SK-N-SH (cell line): ENCODE measurements around the gene PEPD. TPM values are rescaled to one million over a fixed set of nuclear protein-coding genes. Genes with fewer than 3 reads are reported as not detected.
A peak's percentile ranks its signal among the peaks of the same experiment; 100 is the strongest.

Experiments
- CTCF ChIA-PET: fragments of 300-600, 350-600 bp; formaldehyde crosslinking; extraction: SDS; loops from one replicate; lab custom pipeline; 2021; lab: Yijun Ruan, JAX
- POLR2A ChIA-PET: fragments of 350-600 bp; sonication (Branson Sonifier 250); formaldehyde crosslinking; extraction: SDS; loops from one replicate; lab custom pipeline; 2020; ENCODE audit warnings: antibody characterized with exemption, inconsistent platforms; lab: Yijun Ruan, JAX
- DNase-seq: peaks from one replicate; pipeline ENCODE4 v3.0.0; 2012
- H2AFZ ChIP-seq: fragments of 200-600 bp; sonication (generic); 2 replicates; pipeline ENCODE4 v1.8.1; 2016; ENCODE audit warnings: antibody characterized with exemption, mild to moderate bottlenecking, low read depth
- H3F3A ChIP-seq: fragments of 200-600 bp; sonication (generic); replicated peaks from 2 replicates; pipeline ENCODE3; 2016; ENCODE audit warnings: antibody characterized with exemption, mild to moderate bottlenecking; ENCODE audit not compliant: insufficient read depth
- H3K27ac ChIP-seq, 2 experiments: fragments of 200-500 bp in 1 of 2; fragments of 200-600 bp in 1 of 2; sonication (Bioruptor generic) in 1 of 2; sonication (generic), shearing (Covaris generic) in 1 of 2; 2 replicates each; pipeline versions ENCODE4 v1.5.1 to v1.6.1; 2014 to 2016; ENCODE audit warnings: low read depth in 2 of 2, inconsistent platforms in 1 of 2, low read length in 1 of 2, mild to moderate bottlenecking in 1 of 2, mixed read lengths in 1 of 2
- H3K27me3 ChIP-seq: fragments of 200-600 bp; sonication (generic), shearing (Covaris generic); 2 replicates; pipeline ENCODE4 v1.6.1; 2016; ENCODE audit warnings: mixed run types; ENCODE audit not compliant: insufficient read depth
- H3K36me3 ChIP-seq, 2 experiments: fragments of 200-500 bp in 1 of 2; fragments of 200-600 bp in 1 of 2; sonication (Bioruptor generic) in 1 of 2; sonication (generic) in 1 of 2; replicated peaks in 1 of 2; 2 replicates each; pipeline versions ENCODE3 to v1.5.1; 2014 to 2016; ENCODE audit warnings: low read length in 1 of 2, mild to moderate bottlenecking in 1 of 2; ENCODE audit not compliant: insufficient read depth in 2 of 2, control insufficient read depth in 1 of 2
- H3K4me1 ChIP-seq, 2 experiments: fragments of 200-500 bp in 1 of 2; fragments of 200-600 bp in 1 of 2; sonication (Bioruptor generic) in 1 of 2; sonication (generic), shearing (Covaris generic) in 1 of 2; 2 replicates each; pipeline versions ENCODE4 v1.5.1 to v1.6.1; 2014 to 2016; ENCODE audit warnings: low read depth in 1 of 2, low read length in 1 of 2, mixed run types in 1 of 2; ENCODE audit not compliant: insufficient read depth in 2 of 2, control insufficient read depth in 1 of 2
- H3K4me2 ChIP-seq: fragments of 200-600 bp; sonication (generic), shearing (Covaris generic); 2 replicates; pipeline ENCODE4 v1.6.1; 2017; ENCODE audit warnings: mixed run types
- H3K4me3 ChIP-seq, 2 experiments: fragments of 200-500 bp in 1 of 2; fragments of 200-600 bp in 1 of 2; sonication (Bioruptor generic) in 1 of 2; sonication (generic), shearing (Covaris generic) in 1 of 2; 2 replicates each; pipeline versions ENCODE4 v1.5.1 to v1.8.1; 2014 to 2016; ENCODE audit warnings: low read depth in 2 of 2, inconsistent platforms in 1 of 2, low read length in 1 of 2, mild to moderate bottlenecking in 1 of 2, mixed read lengths in 1 of 2, moderate library complexity in 1 of 2
- H3K79me2 ChIP-seq: fragments of 200-600 bp; sonication (generic); 2 replicates; pipeline ENCODE4 v1.8.1; 2017; ENCODE audit warnings: mild to moderate bottlenecking; ENCODE audit not compliant: insufficient read depth
- H3K9ac ChIP-seq: fragments of 200-600 bp; sonication (generic); 2 replicates; pipeline ENCODE4 v1.6.1; 2017; ENCODE audit warnings: mixed run types
- H3K9me2 ChIP-seq: fragments of 200-600 bp; sonication (generic); 2 replicates; pipeline ENCODE4 v1.6.1; 2017; ENCODE audit warnings: mixed run types
- H3K9me3 ChIP-seq: fragments of 200-600 bp; sonication (generic); 2 replicates; pipeline ENCODE4 v1.6.1; 2017; ENCODE audit warnings: mixed run types, mild to moderate bottlenecking, moderate library complexity
- H4K20me1 ChIP-seq: fragments of 200-600 bp; sonication (generic); 2 replicates; pipeline ENCODE4 v1.6.1; 2017; ENCODE audit warnings: mild to moderate bottlenecking, mixed run types; ENCODE audit not compliant: insufficient read depth
- CHD2 ChIP-seq: fragments of 150-350 bp; IDR thresholded peaks from 2 replicates; pipeline ENCODE4 v1.6.1; 2018; ENCODE audit warnings: low read length; ENCODE audit not compliant: partially characterized antibody
- FOXJ3 ChIP-seq: sonication (generic); formaldehyde crosslinking; IDR thresholded peaks from 2 replicates; pipeline ENCODE4 v1.5.1; 2020; ENCODE audit warnings: mild to moderate bottlenecking, missing genetic modification reagents
- FOXM1 ChIP-seq: IDR thresholded peaks from 2 replicates; pipeline ENCODE4 v1.4.0; 2012; ENCODE audit warnings: low read depth, mild to moderate bottlenecking
- MAX ChIP-seq: IDR thresholded peaks from 2 replicates; pipeline ENCODE4 v1.4.0; 2012; ENCODE audit warnings: low read depth
- MEF2A ChIP-seq: IDR thresholded peaks from 2 replicates; pipeline ENCODE4 v1.4.0; 2012; ENCODE audit warnings: low read depth, borderline replicate concordance
- NFIC ChIP-seq: IDR thresholded peaks from 2 replicates; pipeline ENCODE4 v1.4.0; 2012; ENCODE audit warnings: borderline replicate concordance
- SMC3 ChIP-seq: IDR thresholded peaks from 2 replicates; pipeline ENCODE4 v1.6.1; 2012; ENCODE audit warnings: low read depth, low read length, improper control_type of control experiment
- TCF12 ChIP-seq: IDR thresholded peaks from 2 replicates; pipeline ENCODE4 v1.4.0; 2012
- USF1 ChIP-seq: IDR thresholded peaks from 2 replicates; pipeline ENCODE4 v1.4.0; 2012; ENCODE audit warnings: low read depth, borderline replicate concordance
- YY1 ChIP-seq: IDR thresholded peaks from 2 replicates; pipeline ENCODE4 v1.4.0; 2012; ENCODE audit warnings: low read depth, mild to moderate bottlenecking
- WGBS: methylation state at CpG from one replicate; pipeline ENCODE4 v1.1.6; 2017; ENCODE audit warnings: low lambda C conversion rate; 5-methylcytosine and 5-hydroxymethylcytosine counted together
- polyA plus RNA-seq, 3 experiments: library from polyadenylated mRNA; depleted of rRNA; stranded (reverse); fragments of >200 nt; gene quantifications; 2 replicates each; pipeline ENCODE4 v1.2.3, GENCODE V29; 2012
- TF ChIP-seq, protein P1 (sequence below): IDR thresholded peaks from 2 replicates; pipeline ENCODE4 v1.4.0; 2012; ENCODE audit warnings: low read depth, borderline replicate concordance
- TF ChIP-seq, protein P2 (sequence below): fragments of 150-350 bp; IDR thresholded peaks from 2 replicates; pipeline ENCODE4 v1.6.1; 2016; ENCODE audit warnings: mild to moderate bottlenecking, low read depth, low read length

Gene PEPD
- polyA plus RNA-seq, 1 of the 3 experiments (the other 2 are of a cell fraction) = 88.9 TPM

DNA sequence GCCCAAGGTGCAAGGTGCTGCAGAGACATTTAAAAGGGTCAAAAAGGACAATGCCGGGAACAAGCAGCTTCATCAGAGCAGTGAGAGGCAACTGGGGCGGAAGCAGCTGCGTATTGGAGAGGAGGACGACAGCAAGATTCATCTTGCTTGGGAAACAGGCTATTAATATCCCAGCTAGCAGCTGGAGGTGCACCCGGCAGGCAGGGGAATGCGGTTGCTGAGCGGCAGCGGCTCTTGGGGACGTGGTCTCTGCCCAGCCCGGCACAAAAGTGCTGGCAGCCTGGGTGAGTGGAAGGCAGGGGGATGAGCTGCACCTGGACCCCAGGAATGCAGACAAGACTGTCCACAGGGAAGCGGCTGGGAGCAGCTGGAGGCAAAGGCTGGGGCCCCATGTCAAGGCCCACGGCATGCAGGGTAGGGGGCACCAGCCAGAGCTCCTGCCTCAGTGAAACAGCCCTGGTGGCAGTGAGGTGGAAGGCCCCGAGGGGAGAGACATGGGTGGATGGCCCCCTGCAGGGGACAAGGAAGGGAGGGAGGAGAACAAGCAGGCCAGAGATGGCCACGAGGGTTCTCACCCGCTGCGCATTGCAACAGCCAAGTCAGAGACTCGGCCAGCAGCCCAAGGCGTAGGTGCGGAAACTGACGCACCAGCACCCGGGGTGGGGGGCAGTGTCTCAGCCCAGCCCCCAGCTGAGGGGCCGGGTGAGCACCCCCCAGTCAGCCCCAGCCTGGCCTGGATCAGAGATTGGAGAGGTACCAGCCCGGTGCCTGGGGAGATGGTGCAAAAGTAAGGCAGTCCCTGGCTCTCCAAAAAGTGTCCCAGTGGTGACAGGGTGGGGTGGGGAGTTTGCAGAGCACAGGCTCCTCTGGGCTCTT, 34.4 kb downstream of the PEPD start:
- H3K4me1 ChIP-seq = no peaks in the 10 kb centered on the region; a peak in 1 of 4 replicates
- H2AFZ ChIP-seq = no peak overlapping the region
- no peak overlapping the region for H3K4me2 ChIP-seq
- H3K4me3 ChIP-seq = no peak overlapping the region
- H3K36me3 ChIP-seq = no peaks in the 10 kb centered on the region
- H3K9me2 ChIP-seq = no peaks in the 10 kb centered on the region
- ChIA-PET POLR2A (no interaction called here), CTCF (interaction anchor here (1.2 kb wide), 1 partner anchor 24 kb away, joined by 3 read pairs; no protein-coding TSS in a partner anchor)
- WGBS = 89% methylated on average over 17 of the region's 23 CpGs
- no peaks in the 10 kb centered on the region for H3K27me3 ChIP-seq
- DNase-seq = peak; percentile 16
- H4K20me1 ChIP-seq = no peaks in the 10 kb centered on the region
- no peaks in the 10 kb centered on the region for H3K9me3 ChIP-seq
- H3K27ac ChIP-seq = no peak overlapping the region
- no peak overlapping the region for H3K9ac ChIP-seq
- H3K79me2 ChIP-seq = no peaks in the 10 kb centered on the region
- TF ChIP-seq NFIC = no peak
- TF ChIP-seq CHD2 = no peak
- TF ChIP-seq TCF12 = no peak
- TF ChIP-seq, protein P1, sequence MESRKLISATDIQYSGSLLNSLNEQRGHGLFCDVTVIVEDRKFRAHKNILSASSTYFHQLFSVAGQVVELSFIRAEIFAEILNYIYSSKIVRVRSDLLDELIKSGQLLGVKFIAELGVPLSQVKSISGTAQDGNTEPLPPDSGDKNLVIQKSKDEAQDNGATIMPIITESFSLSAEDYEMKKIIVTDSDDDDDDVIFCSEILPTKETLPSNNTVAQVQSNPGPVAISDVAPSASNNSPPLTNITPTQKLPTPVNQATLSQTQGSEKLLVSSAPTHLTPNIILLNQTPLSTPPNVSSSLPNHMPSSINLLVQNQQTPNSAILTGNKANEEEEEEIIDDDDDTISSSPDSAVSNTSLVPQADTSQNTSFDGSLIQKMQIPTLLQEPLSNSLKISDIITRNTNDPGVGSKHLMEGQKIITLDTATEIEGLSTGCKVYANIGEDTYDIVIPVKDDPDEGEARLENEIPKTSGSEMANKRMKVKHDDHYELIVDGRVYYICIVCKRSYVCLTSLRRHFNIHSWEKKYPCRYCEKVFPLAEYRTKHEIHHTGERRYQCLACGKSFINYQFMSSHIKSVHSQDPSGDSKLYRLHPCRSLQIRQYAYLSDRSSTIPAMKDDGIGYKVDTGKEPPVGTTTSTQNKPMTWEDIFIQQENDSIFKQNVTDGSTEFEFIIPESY = no peak
- TF ChIP-seq MAX = no peak
- no peaks in the 10 kb centered on the region for H3F3A ChIP-seq

GRCh38 chr19:33486407-33486806, 35.2 kb downstream of the PEPD start:
- Histone ChIP-seq H2AFZ (no peak overlapping the region), H3K27me3 (no peaks in the 10 kb centered on the region), H3K9ac (no peak overlapping the region), H3K4me1 (no peaks in the 10 kb centered on the region; a peak in 1 of 4 replicates), H3K36me3 (no peaks in the 10 kb centered on the region), H3F3A (no peaks in the 10 kb centered on the region), H3K4me3 (no peak overlapping the region), H3K27ac (no peak overlapping the region), H4K20me1 (no peaks in the 10 kb centered on the region), H3K9me3 (no peaks in the 10 kb centered on the region), H3K9me2 (no peaks in the 10 kb centered on the region), H3K79me2 (no peaks in the 10 kb centered on the region), H3K4me2 (no peak overlapping the region)
- ChIA-PET CTCF (no interaction called here), POLR2A (no interaction called here)
- no peak for DNase-seq
- 77% methylated on average over 6 of the region's 8 CpGs for WGBS
- TF ChIP-seq MEF2A (no peak), USF1 (no peak), YY1 (no peak), FOXM1 (no peak), FOXJ3 (CRISPR knock-in tag) (no peak), CHD2 (no peak), SMC3 (no peak)
- TF ChIP-seq, protein P2, sequence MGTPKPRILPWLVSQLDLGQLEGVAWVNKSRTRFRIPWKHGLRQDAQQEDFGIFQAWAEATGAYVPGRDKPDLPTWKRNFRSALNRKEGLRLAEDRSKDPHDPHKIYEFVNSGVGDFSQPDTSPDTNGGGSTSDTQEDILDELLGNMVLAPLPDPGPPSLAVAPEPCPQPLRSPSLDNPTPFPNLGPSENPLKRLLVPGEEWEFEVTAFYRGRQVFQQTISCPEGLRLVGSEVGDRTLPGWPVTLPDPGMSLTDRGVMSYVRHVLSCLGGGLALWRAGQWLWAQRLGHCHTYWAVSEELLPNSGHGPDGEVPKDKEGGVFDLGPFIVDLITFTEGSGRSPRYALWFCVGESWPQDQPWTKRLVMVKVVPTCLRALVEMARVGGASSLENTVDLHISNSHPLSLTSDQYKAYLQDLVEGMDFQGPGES = no peak
